ENCODE data around the gene WFDC2. TPM values are rescaled to one million over a fixed set of nuclear protein-coding genes. Genes with fewer than 3 reads are reported as not detected.

The WFDC2 gene
- total and polyA plus RNA-seq, 2 of the 4 experiments (the other 2 are of a cell fraction): not detected

GRCh38 chr20:45440891-45441685, 28.5 kb upstream of the WFDC2 start:
- Histone ChIP-seq H2BK20ac (ENCODE audit: low read depth, low read length) (no peak overlapping the region), H3K36me3 (ENCODE audit: control insufficient read depth, insufficient read depth, low read length) (no peaks in the 10 kb centered on the region), H3K27ac (ENCODE audit: insufficient read depth, low read length) (no peak overlapping the region), H2BK120ac (ENCODE audit: low read depth, low read length) (no peak overlapping the region), H3K14ac (replicated peaks; ENCODE audit: low read depth, low read length) (no peak overlapping the region), H3K9me3 (ENCODE audit: control insufficient read depth, insufficient read depth, low read length) (no peaks in the 10 kb centered on the region), H3K4ac (ENCODE audit: low read depth, low read length) (no peak overlapping the region), H4K91ac (ENCODE audit: insufficient read depth, low read depth, low read length) (no peak overlapping the region), H2BK15ac (ENCODE audit: low read depth, low read length) (no peak overlapping the region), H3K4me3 (ENCODE audit: insufficient read depth, low read depth, low read length) (no peak overlapping the region), H3K4me2 (ENCODE audit: low read depth, low read length) (no peak overlapping the region), H4K8ac (ENCODE audit: low read depth in 2 of 2, low read length in 2 of 2) (no peak overlapping the region), H2BK5ac (ENCODE audit: low read depth, low read length, poor library complexity, severe bottlenecking) (no peak overlapping the region), H2AFZ (replicated peaks; ENCODE audit: low read length, poor library complexity) (no peak overlapping the region), H3K18ac (ENCODE audit: low read depth, low read length) (no peak overlapping the region), H3K9me1 (ENCODE audit: insufficient read depth, low read length) (no peaks in the 10 kb centered on the region), H3K56ac (ENCODE audit: extremely low read depth, insufficient read depth, low read length) (no peak overlapping the region), H3K27me3 (ENCODE audit: control insufficient read depth, insufficient read depth, low read length) (peaks cover 20% of the 10 kb centered on the region), H3K23ac (ENCODE audit: low read depth, low read length) (no peak overlapping the region), H3K4me1 (ENCODE audit: control insufficient read depth, insufficient read depth, low read length) (no peaks in the 10 kb centered on the region), H3K9ac (ENCODE audit: low read depth, low read length) (no peak overlapping the region), H3K79me1 (ENCODE audit: low read depth in 1 of 2, low read length in 2 of 2) (no peaks in the 10 kb centered on the region), H4K20me1 (ENCODE audit: insufficient read depth, low read length) (no peaks in the 10 kb centered on the region), H2AK5ac (ENCODE audit: low read depth, low read length) (no peak overlapping the region), H4K5ac (ENCODE audit: low read depth, low read length) (no peak overlapping the region), H2AK9ac (replicated peaks; ENCODE audit: low read depth, low read length, poor library complexity) (no peak overlapping the region)
- DNase-seq (no peak), ATAC-seq (ENCODE audit: low read depth) (no peak)
- 67% methylated on average over 1 of the region's 5 CpGs; no CpG with 5 or more reads in 1 of the 2 experiments for WGBS, 2 experiments (ENCODE audit: extremely low coverage in 2 of 2, insufficient read length in 1 of 2)
- ChIA-PET CTCF (no interaction called here), POLR2A (ENCODE audit: unreplicated experiment) (no interaction called here)
- BruUV-seq (replicated peaks): no TSS peak
- dilution Hi-C loops (cut with HindIII; ENCODE audit: low sequenced_read_pairs, unreplicated experiment): no loop called here
- in situ Hi-C loops (cut with MboI; ENCODE audit: low sequenced_read_pairs): no loop called here
- intact Hi-C loops (cut with micrococcal nuclease): no loop called here
- TF ChIP-seq MXI1 (IDR thresholded peaks at IDR 0.05; ENCODE audit: borderline replicate concordance, low read depth, low read length) (no peak), RAD21 (IDR thresholded peaks at IDR 0.05; ENCODE audit: low read length) (no peak), MAZ (IDR thresholded peaks at IDR 0.05; ENCODE audit: borderline replicate concordance, low read depth, low read length) (no peak), RCOR1 (IDR thresholded peaks at IDR 0.05; ENCODE audit: insufficient replicate concordance, low read length) (no peak), CTCF (conservative IDR thresholded peaks at IDR 0.05; ENCODE audit: low read depth, low read length) (no peak), NFE2L2 (IDR thresholded peaks at IDR 0.05; ENCODE audit: low read depth, low read length) (no peak), RFX5 (IDR thresholded peaks at IDR 0.05; ENCODE audit: low read depth, low read length) (no peak)

All from IMR-90 (cell line).